ENCODE measurements around the gene ACCS.

ACCS gene

GRCh38 chr11:44133335-44133946 lies 67.4 kb downstream of the ACCS start:
- DNase-seq (ENCODE audit: low read depth in 2 of 3, low spot score in 2 of 3), result no peak
